HepG2 (cell line): ENCODE data around the gene HBS1L. TPM values are rescaled to one million over a fixed set of nuclear protein-coding genes. Genes with fewer than 3 reads are reported as not detected.

Experiments used
- CEBPB ChIP-seq: IDR thresholded peaks from 2 replicates; pipeline ENCODE4 v1.6.1; 2011; ENCODE audit warnings: low read depth, low read length, improper control_type of control experiment, borderline replicate concordance
- FIP1L1 ChIP-seq: fragments of 200-400 bp; formaldehyde crosslinking; IDR thresholded peaks from 2 replicates; pipeline ENCODE4 v1.6.1; 2018; ENCODE audit warnings: low read depth, mild to moderate bottlenecking, low read length, moderate library complexity, borderline replicate concordance; ENCODE audit not compliant: insufficient read depth
- GTF2F1 ChIP-seq: fragments of 150-350 bp; IDR thresholded peaks from 2 replicates; pipeline ENCODE4 v1.6.1; 2014; ENCODE audit warnings: low read length
- HDAC2 ChIP-seq: sonication (generic); formaldehyde crosslinking; IDR thresholded peaks from 2 replicates; pipeline ENCODE4 v1.4.0; 2020; ENCODE audit warnings: missing genetic modification reagents
- MXD3 ChIP-seq: IDR thresholded peaks from 2 replicates; pipeline ENCODE4 v1.6.1; 2016; ENCODE audit warnings: mild to moderate bottlenecking, missing biosample characterization, missing genetic modification reagents
- PTBP1 ChIP-seq: fragments of 200-400 bp; formaldehyde crosslinking; IDR thresholded peaks from 2 replicates; pipeline ENCODE4 v1.6.1; 2018; ENCODE audit warnings: low read length, low read depth; ENCODE audit not compliant: poor library complexity, severe bottlenecking
- SKI ChIP-seq: fragments of 450-650 bp; IDR thresholded peaks from one replicate; pipeline ENCODE4 v1.6.1; 2018; ENCODE audit warnings: mild to moderate bottlenecking; ENCODE audit not compliant: partially characterized antibody
- ZFX ChIP-seq: sonication (generic); formaldehyde crosslinking; IDR thresholded peaks from 2 replicates; pipeline ENCODE4 v1.4.0; 2020; ENCODE audit warnings: mild to moderate bottlenecking, low read depth, missing genetic modification reagents, moderate library complexity
- ZNF138 ChIP-seq: sonication (generic); formaldehyde crosslinking; IDR thresholded peaks from 2 replicates; pipeline ENCODE4 v1.5.0; 2020; ENCODE audit warnings: mild to moderate bottlenecking, low read depth, missing genetic modification reagents
- ZNF800 ChIP-seq: sonication (generic); formaldehyde crosslinking; IDR thresholded peaks from 2 replicates; pipeline ENCODE4 v1.4.0; 2020; ENCODE audit warnings: missing genetic modification reagents
- ZNF891 ChIP-seq: sonication (generic); formaldehyde crosslinking; IDR thresholded peaks from 2 replicates; pipeline ENCODE4 v1.5.0; 2020; ENCODE audit warnings: mild to moderate bottlenecking, missing genetic modification reagents
- polyA plus RNA-seq, 8 experiments: library from polyadenylated mRNA; depleted of rRNA in 3 of 8; stranded (reverse) in 7 of 8; unstranded in 1 of 8; fragments of >200 nt; fragmentation: Illumina TruSeq in 4 of 8; extraction: Trizol in 4 of 8; gene quantifications; 2 replicates each; pipeline versions ENCODE4 v1.2.1 to v1.2.3, GENCODE V29; 2011 to 2016; ENCODE audit warnings: low read depth in 4 of 8, missing spikeins in 1 of 8, mixed read lengths in 1 of 8; ENCODE audit not compliant: insufficient read depth in 1 of 8
- total RNA-seq, 5 experiments: library from RNA; depleted of rRNA; stranded (reverse); fragments of >200 nt; fragmentation: Illumina TruSeq; extraction: Trizol; gene quantifications; 2 replicates each; pipeline ENCODE4 v1.2.3, GENCODE V29; 2016; ENCODE audit warnings: low read depth in 1 of 5

HBS1L gene
- total and polyA plus RNA-seq, 2 of the 13 experiments (the other 11 are each of a cell fraction or from before 2014, with no cell fraction given) = 44.1 to 138 TPM

- TF ChIP-seq PTBP1 (no peak), MXD3 (CRISPR knock-in tag) (peak; percentile 62), CEBPB (peak; percentile 90), HDAC2 (CRISPR knock-in tag) (peak; percentile 89), FIP1L1 (no peak; the same call in 1 of the 2 replicates), SKI (peak; percentile 85), GTF2F1 (no peak), ZFX (CRISPR knock-in tag) (peak; percentile 97), ZNF138 (CRISPR knock-in tag) (no peak), ZNF891 (CRISPR knock-in tag) (no peak), ZNF800 (CRISPR knock-in tag) (no peak)
Measured at GRCh38 chr6:135054569-135055498, at the start of gene HBS1L (continued).
